WTC11 (cell line): ENCODE measurements around the gene RPS6KA4.

ENCODE experiments used
- CBFB ChIP-seq: sonication (generic); formaldehyde crosslinking; IDR thresholded peaks from 2 replicates; pipeline ENCODE4 v1.8.1; 2022; ENCODE audit warnings: mild to moderate bottlenecking, low read depth, missing genetic modification reagents
- IRF2 ChIP-seq: sonication (generic); formaldehyde crosslinking; IDR thresholded peaks from 2 replicates; pipeline ENCODE4 v1.8.0; 2022; ENCODE audit warnings: low read depth, missing genetic modification reagents, borderline replicate concordance
- KAT7 ChIP-seq: sonication (generic); formaldehyde crosslinking; IDR thresholded peaks from 2 replicates; pipeline ENCODE4 v1.8.1; 2023; ENCODE audit warnings: missing genetic modification reagents, mild to moderate bottlenecking, borderline replicate concordance
- RORB ChIP-seq: fragments of 250-450 bp; sonication (Bioruptor Pico); IDR thresholded peaks from 2 replicates; pipeline ENCODE4 v1.9.0; 2021; ENCODE audit warnings: mild to moderate bottlenecking
- ZBTB21 ChIP-seq: sonication (generic); formaldehyde crosslinking; IDR thresholded peaks from 2 replicates; pipeline ENCODE4 v1.8.1; 2023; ENCODE audit warnings: mild to moderate bottlenecking, missing genetic modification reagents, borderline replicate concordance
- ZNF121 ChIP-seq: sonication (generic); formaldehyde crosslinking; IDR thresholded peaks from 2 replicates; pipeline ENCODE4 v1.8.0; 2023; ENCODE audit warnings: missing genetic modification reagents
- ZNF317 ChIP-seq: sonication (generic); formaldehyde crosslinking; IDR thresholded peaks from 2 replicates; pipeline ENCODE4 v1.8.1; 2023; ENCODE audit warnings: low read depth, mild to moderate bottlenecking, moderate library complexity, missing genetic modification reagents, borderline replicate concordance
- TF ChIP-seq, protein P1 (sequence below): fragments of 200-600 bp; IDR thresholded peaks from 2 replicates; pipeline ENCODE4 v1.8.0; 2022; ENCODE audit warnings: antibody characterized with exemption
- TF ChIP-seq, protein P2 (sequence below): sonication (generic); formaldehyde crosslinking; IDR thresholded peaks from 2 replicates; pipeline ENCODE4 v1.8.1; 2023; ENCODE audit warnings: mild to moderate bottlenecking, moderate library complexity, missing genetic modification reagents
- TF ChIP-seq, protein P3 (sequence below): sonication (generic); formaldehyde crosslinking; IDR thresholded peaks from 2 replicates; pipeline ENCODE4 v1.8.0; 2022; ENCODE audit warnings: mild to moderate bottlenecking, missing genetic modification reagents
- TF ChIP-seq, protein P4 (sequence below): sonication (generic); formaldehyde crosslinking; IDR thresholded peaks from 2 replicates; pipeline ENCODE4 v1.8.0; 2023; ENCODE audit warnings: missing genetic modification reagents, mild to moderate bottlenecking, borderline replicate concordance
- TF ChIP-seq, protein P5 (sequence below): sonication (generic); formaldehyde crosslinking; IDR thresholded peaks from 2 replicates; pipeline ENCODE4 v1.8.1; 2023; ENCODE audit warnings: mild to moderate bottlenecking, missing genetic modification reagents, moderate library complexity
- TF ChIP-seq, protein P6 (sequence below): sonication (generic); formaldehyde crosslinking; IDR thresholded peaks from 2 replicates; pipeline ENCODE4 v1.8.0; 2022; ENCODE audit warnings: mild to moderate bottlenecking, missing genetic modification reagents
- TF ChIP-seq, protein P7 (sequence below): sonication (generic); formaldehyde crosslinking; IDR thresholded peaks from 2 replicates; pipeline ENCODE4 v1.8.1; 2022; ENCODE audit warnings: mild to moderate bottlenecking, missing genetic modification reagents, moderate library complexity, borderline replicate concordance

DNA sequence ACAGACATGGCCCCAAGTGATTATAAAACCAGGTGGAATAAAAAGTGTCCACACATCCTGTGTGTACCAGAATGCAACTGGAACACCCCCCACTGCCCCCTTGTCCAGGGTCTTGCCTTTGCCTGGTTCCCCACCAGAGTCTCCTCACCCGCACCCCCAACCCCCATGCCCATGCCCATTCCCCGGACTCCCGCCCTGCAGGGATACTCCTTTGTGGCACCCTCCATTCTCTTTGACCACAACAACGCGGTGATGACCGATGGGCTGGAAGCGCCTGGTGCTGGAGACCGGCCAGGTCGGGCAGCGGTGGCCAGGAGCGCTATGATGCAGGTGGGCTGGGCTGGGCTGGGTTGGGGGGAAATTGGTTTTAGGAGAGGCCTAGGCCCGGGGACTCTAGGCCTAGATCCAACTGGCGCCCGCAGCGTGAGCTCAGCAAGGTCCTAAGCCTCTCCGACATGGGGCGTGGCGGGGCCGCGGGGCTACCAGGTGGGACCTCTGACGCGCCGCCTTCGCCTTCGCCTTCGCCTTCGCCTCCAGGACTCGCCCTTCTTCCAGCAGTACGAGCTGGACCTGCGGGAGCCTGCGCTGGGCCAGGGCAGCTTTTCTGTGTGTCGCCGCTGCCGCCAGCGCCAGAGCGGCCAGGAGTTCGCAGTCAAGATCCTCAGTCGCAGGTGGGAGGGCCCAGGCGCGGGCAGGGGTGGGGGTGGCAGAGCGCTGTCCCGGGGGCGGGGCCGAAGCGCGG, 9.1 kb downstream of the RPS6KA4 start:
- TF ChIP-seq RORB (no peak), ZNF121 (no peak), KAT7 (CRISPR knock-in tag) (no peak), ZBTB21 (CRISPR knock-in tag) (no peak), ZNF317 (no peak), CBFB (CRISPR knock-in tag) (no peak), IRF2 (CRISPR knock-in tag) (no peak)
- TF ChIP-seq, protein P1, sequence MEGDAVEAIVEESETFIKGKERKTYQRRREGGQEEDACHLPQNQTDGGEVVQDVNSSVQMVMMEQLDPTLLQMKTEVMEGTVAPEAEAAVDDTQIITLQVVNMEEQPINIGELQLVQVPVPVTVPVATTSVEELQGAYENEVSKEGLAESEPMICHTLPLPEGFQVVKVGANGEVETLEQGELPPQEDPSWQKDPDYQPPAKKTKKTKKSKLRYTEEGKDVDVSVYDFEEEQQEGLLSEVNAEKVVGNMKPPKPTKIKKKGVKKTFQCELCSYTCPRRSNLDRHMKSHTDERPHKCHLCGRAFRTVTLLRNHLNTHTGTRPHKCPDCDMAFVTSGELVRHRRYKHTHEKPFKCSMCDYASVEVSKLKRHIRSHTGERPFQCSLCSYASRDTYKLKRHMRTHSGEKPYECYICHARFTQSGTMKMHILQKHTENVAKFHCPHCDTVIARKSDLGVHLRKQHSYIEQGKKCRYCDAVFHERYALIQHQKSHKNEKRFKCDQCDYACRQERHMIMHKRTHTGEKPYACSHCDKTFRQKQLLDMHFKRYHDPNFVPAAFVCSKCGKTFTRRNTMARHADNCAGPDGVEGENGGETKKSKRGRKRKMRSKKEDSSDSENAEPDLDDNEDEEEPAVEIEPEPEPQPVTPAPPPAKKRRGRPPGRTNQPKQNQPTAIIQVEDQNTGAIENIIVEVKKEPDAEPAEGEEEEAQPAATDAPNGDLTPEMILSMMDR = no peak
- TF ChIP-seq, protein P2, sequence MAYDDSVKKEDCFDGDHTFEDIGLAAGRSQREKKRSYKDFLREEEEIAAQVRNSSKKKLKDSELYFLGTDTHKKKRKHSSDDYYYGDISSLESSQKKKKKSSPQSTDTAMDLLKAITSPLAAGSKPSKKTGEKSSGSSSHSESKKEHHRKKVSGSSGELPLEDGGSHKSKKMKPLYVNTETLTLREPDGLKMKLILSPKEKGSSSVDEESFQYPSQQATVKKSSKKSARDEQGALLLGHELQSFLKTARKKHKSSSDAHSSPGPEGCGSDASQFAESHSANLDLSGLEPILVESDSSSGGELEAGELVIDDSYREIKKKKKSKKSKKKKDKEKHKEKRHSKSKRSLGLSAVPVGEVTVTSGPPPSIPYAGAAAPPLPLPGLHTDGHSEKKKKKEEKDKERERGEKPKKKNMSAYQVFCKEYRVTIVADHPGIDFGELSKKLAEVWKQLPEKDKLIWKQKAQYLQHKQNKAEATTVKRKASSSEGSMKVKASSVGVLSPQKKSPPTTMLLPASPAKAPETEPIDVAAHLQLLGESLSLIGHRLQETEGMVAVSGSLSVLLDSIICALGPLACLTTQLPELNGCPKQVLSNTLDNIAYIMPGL = no peak
- TF ChIP-seq, protein P3, sequence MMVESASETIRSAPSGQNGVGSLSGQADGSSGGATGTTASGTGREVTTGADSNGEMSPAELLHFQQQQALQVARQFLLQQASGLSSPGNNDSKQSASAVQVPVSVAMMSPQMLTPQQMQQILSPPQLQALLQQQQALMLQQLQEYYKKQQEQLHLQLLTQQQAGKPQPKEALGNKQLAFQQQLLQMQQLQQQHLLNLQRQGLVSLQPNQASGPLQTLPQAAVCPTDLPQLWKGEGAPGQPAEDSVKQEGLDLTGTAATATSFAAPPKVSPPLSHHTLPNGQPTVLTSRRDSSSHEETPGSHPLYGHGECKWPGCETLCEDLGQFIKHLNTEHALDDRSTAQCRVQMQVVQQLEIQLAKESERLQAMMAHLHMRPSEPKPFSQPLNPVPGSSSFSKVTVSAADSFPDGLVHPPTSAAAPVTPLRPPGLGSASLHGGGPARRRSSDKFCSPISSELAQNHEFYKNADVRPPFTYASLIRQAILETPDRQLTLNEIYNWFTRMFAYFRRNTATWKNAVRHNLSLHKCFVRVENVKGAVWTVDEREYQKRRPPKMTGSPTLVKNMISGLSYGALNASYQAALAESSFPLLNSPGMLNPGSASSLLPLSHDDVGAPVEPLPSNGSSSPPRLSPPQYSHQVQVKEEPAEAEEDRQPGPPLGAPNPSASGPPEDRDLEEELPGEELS (CRISPR knock-in tag) = no peak
- TF ChIP-seq, protein P4, sequence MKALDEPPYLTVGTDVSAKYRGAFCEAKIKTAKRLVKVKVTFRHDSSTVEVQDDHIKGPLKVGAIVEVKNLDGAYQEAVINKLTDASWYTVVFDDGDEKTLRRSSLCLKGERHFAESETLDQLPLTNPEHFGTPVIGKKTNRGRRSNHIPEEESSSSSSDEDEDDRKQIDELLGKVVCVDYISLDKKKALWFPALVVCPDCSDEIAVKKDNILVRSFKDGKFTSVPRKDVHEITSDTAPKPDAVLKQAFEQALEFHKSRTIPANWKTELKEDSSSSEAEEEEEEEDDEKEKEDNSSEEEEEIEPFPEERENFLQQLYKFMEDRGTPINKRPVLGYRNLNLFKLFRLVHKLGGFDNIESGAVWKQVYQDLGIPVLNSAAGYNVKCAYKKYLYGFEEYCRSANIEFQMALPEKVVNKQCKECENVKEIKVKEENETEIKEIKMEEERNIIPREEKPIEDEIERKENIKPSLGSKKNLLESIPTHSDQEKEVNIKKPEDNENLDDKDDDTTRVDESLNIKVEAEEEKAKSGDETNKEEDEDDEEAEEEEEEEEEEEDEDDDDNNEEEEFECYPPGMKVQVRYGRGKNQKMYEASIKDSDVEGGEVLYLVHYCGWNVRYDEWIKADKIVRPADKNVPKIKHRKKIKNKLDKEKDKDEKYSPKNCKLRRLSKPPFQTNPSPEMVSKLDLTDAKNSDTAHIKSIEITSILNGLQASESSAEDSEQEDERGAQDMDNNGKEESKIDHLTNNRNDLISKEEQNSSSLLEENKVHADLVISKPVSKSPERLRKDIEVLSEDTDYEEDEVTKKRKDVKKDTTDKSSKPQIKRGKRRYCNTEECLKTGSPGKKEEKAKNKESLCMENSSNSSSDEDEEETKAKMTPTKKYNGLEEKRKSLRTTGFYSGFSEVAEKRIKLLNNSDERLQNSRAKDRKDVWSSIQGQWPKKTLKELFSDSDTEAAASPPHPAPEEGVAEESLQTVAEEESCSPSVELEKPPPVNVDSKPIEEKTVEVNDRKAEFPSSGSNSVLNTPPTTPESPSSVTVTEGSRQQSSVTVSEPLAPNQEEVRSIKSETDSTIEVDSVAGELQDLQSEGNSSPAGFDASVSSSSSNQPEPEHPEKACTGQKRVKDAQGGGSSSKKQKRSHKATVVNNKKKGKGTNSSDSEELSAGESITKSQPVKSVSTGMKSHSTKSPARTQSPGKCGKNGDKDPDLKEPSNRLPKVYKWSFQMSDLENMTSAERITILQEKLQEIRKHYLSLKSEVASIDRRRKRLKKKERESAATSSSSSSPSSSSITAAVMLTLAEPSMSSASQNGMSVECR (CRISPR knock-in tag) = no peak
- TF ChIP-seq, protein P5, sequence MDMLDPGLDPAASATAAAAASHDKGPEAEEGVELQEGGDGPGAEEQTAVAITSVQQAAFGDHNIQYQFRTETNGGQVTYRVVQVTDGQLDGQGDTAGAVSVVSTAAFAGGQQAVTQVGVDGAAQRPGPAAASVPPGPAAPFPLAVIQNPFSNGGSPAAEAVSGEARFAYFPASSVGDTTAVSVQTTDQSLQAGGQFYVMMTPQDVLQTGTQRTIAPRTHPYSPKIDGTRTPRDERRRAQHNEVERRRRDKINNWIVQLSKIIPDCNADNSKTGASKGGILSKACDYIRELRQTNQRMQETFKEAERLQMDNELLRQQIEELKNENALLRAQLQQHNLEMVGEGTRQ = no peak
- TF ChIP-seq, protein P6, sequence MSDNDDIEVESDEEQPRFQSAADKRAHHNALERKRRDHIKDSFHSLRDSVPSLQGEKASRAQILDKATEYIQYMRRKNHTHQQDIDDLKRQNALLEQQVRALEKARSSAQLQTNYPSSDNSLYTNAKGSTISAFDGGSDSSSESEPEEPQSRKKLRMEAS (CRISPR knock-in tag) = no peak
- TF ChIP-seq, protein P7, sequence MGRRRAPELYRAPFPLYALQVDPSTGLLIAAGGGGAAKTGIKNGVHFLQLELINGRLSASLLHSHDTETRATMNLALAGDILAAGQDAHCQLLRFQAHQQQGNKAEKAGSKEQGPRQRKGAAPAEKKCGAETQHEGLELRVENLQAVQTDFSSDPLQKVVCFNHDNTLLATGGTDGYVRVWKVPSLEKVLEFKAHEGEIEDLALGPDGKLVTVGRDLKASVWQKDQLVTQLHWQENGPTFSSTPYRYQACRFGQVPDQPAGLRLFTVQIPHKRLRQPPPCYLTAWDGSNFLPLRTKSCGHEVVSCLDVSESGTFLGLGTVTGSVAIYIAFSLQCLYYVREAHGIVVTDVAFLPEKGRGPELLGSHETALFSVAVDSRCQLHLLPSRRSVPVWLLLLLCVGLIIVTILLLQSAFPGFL (CRISPR knock-in tag) = no peak
